ENCODE results near the gene EPHA6.
"Not testable (repeated sequence)": the region's sequence is repeated elsewhere in the genome, so short reads cannot be mapped to it uniquely, and the experiment has no call there.

The EPHA6 gene

GRCh38 chr3:97515076-97515475 lies 700.7 kb downstream of the EPHA6 start:
- H3K27me3 ChIP-seq (ENCODE audit: insufficient read depth, low read length, poor library complexity): no peaks in the 10 kb centered on the region
- TF ChIP-seq EZH2 (IDR thresholded peaks at IDR 0.05; ENCODE audit: borderline replicate concordance, low read depth, low read length, severe bottlenecking): no peak
- TF ChIP-seq, protein P1, sequence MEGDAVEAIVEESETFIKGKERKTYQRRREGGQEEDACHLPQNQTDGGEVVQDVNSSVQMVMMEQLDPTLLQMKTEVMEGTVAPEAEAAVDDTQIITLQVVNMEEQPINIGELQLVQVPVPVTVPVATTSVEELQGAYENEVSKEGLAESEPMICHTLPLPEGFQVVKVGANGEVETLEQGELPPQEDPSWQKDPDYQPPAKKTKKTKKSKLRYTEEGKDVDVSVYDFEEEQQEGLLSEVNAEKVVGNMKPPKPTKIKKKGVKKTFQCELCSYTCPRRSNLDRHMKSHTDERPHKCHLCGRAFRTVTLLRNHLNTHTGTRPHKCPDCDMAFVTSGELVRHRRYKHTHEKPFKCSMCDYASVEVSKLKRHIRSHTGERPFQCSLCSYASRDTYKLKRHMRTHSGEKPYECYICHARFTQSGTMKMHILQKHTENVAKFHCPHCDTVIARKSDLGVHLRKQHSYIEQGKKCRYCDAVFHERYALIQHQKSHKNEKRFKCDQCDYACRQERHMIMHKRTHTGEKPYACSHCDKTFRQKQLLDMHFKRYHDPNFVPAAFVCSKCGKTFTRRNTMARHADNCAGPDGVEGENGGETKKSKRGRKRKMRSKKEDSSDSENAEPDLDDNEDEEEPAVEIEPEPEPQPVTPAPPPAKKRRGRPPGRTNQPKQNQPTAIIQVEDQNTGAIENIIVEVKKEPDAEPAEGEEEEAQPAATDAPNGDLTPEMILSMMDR (IDR thresholded peaks at IDR 0.05; ENCODE audit: borderline replicate concordance, extremely low read depth, low read length, poor library complexity, severe bottlenecking): no peak
- no peaks in the 10 kb centered on the region for H3K4me1 ChIP-seq (ENCODE audit: insufficient read depth, low read length)
- DNase-seq (no peak), ATAC-seq (ENCODE audit: insufficient read depth, low read depth) (no peak)
- H3K27ac ChIP-seq (ENCODE audit: low read length): no peak overlapping the region
- no peaks in the 10 kb centered on the region for H4K20me1 ChIP-seq (ENCODE audit: insufficient read depth, low read length)
- no peak overlapping the region for H3K4me3 ChIP-seq (ENCODE audit: low read depth in 1 of 2, low read length in 2 of 2)
- no peaks in the 10 kb centered on the region for H3K36me3 ChIP-seq (ENCODE audit: insufficient read depth, low read length)
- H3K9ac ChIP-seq (ENCODE audit: low read depth, low read length): no peak overlapping the region
- no peaks in the 10 kb centered on the region for H3K79me2 ChIP-seq (ENCODE audit: insufficient read depth, low read length)
- H3K4me2 ChIP-seq (ENCODE audit: insufficient read depth, low read length): no peak overlapping the region
- no peak overlapping the region for H2AFZ ChIP-seq (ENCODE audit: low read depth, low read length)
- no peaks in the 10 kb centered on the region for H3K9me3 ChIP-seq (ENCODE audit: insufficient read depth, low read length, severe bottlenecking)

- Histone ChIP-seq H3K9me3 (ENCODE audit: insufficient read depth, low read length, severe bottlenecking) (no peaks in the 10 kb centered on the region), H3K27me3 (ENCODE audit: insufficient read depth, low read length, poor library complexity) (no peaks in the 10 kb centered on the region), H3K27ac (ENCODE audit: low read length) (no peak overlapping the region), H3K79me2 (ENCODE audit: insufficient read depth, low read length) (no peaks in the 10 kb centered on the region), H2AFZ (ENCODE audit: low read depth, low read length) (no peak overlapping the region), H3K4me2 (ENCODE audit: insufficient read depth, low read length) (no peak overlapping the region), H3K36me3 (ENCODE audit: insufficient read depth, low read length) (no peaks in the 10 kb centered on the region), H4K20me1 (ENCODE audit: insufficient read depth, low read length) (no peaks in the 10 kb centered on the region), H3K4me3 (ENCODE audit: low read depth in 1 of 2, low read length in 2 of 2) (no peak overlapping the region), H3K9ac (ENCODE audit: low read depth, low read length) (no peak overlapping the region), H3K4me1 (ENCODE audit: insufficient read depth, low read length) (no peaks in the 10 kb centered on the region)
- ATAC-seq (ENCODE audit: insufficient read depth, low read depth) (no peak), DNase-seq (no peak)
- TF ChIP-seq EZH2 (IDR thresholded peaks at IDR 0.05; ENCODE audit: borderline replicate concordance, low read depth, low read length, severe bottlenecking): no peak
- TF ChIP-seq, protein P1 (IDR thresholded peaks at IDR 0.05; ENCODE audit: borderline replicate concordance, extremely low read depth, low read length, poor library complexity, severe bottlenecking): no peak
Observed at GRCh38 chr3:97530691-97531090, 716.3 kb downstream of the EPHA6 start.

DNA sequence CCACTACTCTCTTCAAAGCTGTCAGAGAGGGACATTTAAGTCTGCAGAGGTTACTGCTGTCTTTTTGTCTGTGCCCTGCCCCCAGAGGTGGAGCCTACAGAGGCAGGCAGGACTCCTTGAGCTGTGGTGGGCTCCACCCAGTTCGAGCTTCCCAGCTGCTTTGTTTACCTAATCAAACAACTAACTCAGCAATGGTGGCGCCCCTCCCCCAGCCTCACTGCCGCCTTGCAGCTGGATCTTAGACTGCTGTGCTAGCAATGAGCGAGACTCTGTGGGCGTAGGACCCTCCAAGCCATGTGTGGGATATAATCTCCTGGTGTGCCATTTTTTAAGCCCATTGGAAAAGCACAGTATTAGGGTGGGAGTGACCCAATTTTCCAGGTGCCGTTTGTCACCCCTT lies 733.2 kb downstream of the EPHA6 start:
- not testable (repeated sequence) for H3K4me1 ChIP-seq (ENCODE audit: insufficient read depth, low read length); H3K79me2 ChIP-seq (ENCODE audit: insufficient read depth, low read length); H3K36me3 ChIP-seq (ENCODE audit: insufficient read depth, low read length); H4K20me1 ChIP-seq (ENCODE audit: insufficient read depth, low read length); ATAC-seq (ENCODE audit: insufficient read depth, low read depth); H3K4me3 ChIP-seq (ENCODE audit: low read depth in 1 of 2, low read length in 2 of 2); H3K4me2 ChIP-seq (ENCODE audit: insufficient read depth, low read length); H3K27me3 ChIP-seq (ENCODE audit: insufficient read depth, low read length, poor library complexity); H3K9me3 ChIP-seq (ENCODE audit: insufficient read depth, low read length, severe bottlenecking); H2AFZ ChIP-seq (ENCODE audit: low read depth, low read length); H3K27ac ChIP-seq (ENCODE audit: low read length); DNase-seq; H3K9ac ChIP-seq (ENCODE audit: low read depth, low read length)

- ATAC-seq (ENCODE audit: insufficient read depth, low read depth): no peak
- Histone ChIP-seq H3K27ac (ENCODE audit: low read length) (no peak overlapping the region), H3K4me3 (ENCODE audit: low read depth in 1 of 2, low read length in 2 of 2) (no peak overlapping the region), H3K9me3 (ENCODE audit: insufficient read depth, low read length, severe bottlenecking) (no peaks in the 10 kb centered on the region), H3K4me1 (ENCODE audit: insufficient read depth, low read length) (no peaks in the 10 kb centered on the region), H3K36me3 (ENCODE audit: insufficient read depth, low read length) (no peaks in the 10 kb centered on the region), H3K27me3 (ENCODE audit: insufficient read depth, low read length, poor library complexity) (no peaks in the 10 kb centered on the region), H4K20me1 (ENCODE audit: insufficient read depth, low read length) (no peaks in the 10 kb centered on the region), H3K79me2 (ENCODE audit: insufficient read depth, low read length) (no peaks in the 10 kb centered on the region), H2AFZ (ENCODE audit: low read depth, low read length) (no peak overlapping the region), H3K9ac (ENCODE audit: low read depth, low read length) (no peak overlapping the region), H3K4me2 (ENCODE audit: insufficient read depth, low read length) (no peak overlapping the region)
- TF ChIP-seq, protein P1 (IDR thresholded peaks at IDR 0.05; ENCODE audit: borderline replicate concordance, extremely low read depth, low read length, poor library complexity, severe bottlenecking): no peak
- no peak for TF ChIP-seq EZH2 (IDR thresholded peaks at IDR 0.05; ENCODE audit: borderline replicate concordance, low read depth, low read length, severe bottlenecking)
- no peak for DNase-seq
Observed at GRCh38 chr3:97550408-97550807, 736.0 kb downstream of the EPHA6 start.

Data from DND-41 (cell line).